ENCODE data around the gene ANKRD36B.
"Not testable (repeated sequence)": the region's sequence is repeated elsewhere in the genome, so short reads cannot be mapped to it uniquely, and the experiment has no call there.

The ANKRD36B gene

DNA sequence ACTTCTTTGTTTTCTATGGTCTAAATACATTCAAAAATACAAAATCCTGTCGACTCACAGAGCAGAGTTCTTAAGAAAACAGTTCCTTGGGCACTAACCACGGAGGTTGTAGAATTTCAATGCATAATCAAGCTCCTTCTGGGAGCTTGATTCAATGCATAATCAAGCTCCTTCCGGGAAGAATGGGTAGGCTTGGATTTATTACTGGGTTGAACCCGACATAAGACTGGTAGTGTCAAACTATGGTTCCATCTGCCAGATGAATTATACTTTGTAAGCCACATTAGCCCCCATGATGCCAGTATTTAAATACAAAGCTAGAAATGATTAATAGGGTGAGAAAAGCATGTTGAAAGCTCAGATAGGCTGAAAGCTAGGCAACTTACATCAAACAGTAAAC is 94.0 kb downstream of the ANKRD36B start:
- H3K27me3 ChIP-seq (ENCODE audit: insufficient read depth, low read length, poor library complexity); H3K36me3 ChIP-seq (ENCODE audit: insufficient read depth, low read length); H3K9me3 ChIP-seq (ENCODE audit: insufficient read depth, low read length, severe bottlenecking); H3K79me2 ChIP-seq (ENCODE audit: insufficient read depth, low read length); H4K20me1 ChIP-seq (ENCODE audit: insufficient read depth, low read length); DNase-seq; H3K9ac ChIP-seq (ENCODE audit: low read depth, low read length); H2AFZ ChIP-seq (ENCODE audit: low read depth, low read length); H3K4me1 ChIP-seq (ENCODE audit: insufficient read depth, low read length); H3K4me2 ChIP-seq (ENCODE audit: insufficient read depth, low read length); H3K4me3 ChIP-seq (ENCODE audit: low read depth in 1 of 2, low read length in 2 of 2); H3K27ac ChIP-seq (ENCODE audit: low read length); ATAC-seq (ENCODE audit: insufficient read depth, low read depth): not testable (repeated sequence)

DNA sequence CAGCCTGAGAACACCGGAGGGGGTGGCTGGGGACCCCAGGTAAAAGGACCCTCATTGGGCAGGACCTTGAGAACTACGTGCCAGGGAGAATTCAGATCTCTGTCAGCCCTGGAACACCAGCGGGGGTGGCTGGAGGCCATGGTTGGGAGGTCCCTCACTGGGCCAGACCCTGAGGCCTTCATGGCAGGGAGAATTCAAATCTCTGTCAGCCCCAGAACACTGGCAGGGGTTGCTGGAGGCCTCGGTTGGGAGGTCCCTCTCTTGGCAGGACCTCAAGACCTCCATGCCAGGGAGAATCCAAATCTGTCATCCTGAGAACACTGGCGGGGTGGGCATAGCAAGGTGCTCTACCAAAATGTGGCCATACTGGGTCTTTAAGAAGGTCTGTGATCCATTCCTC is 99.5 kb downstream of the ANKRD36B start:
- DNase-seq, result peak; percentile 4
- not testable (repeated sequence) for H3K4me2 ChIP-seq (ENCODE audit: insufficient read depth, low read length); H4K20me1 ChIP-seq (ENCODE audit: insufficient read depth, low read length); H3K27me3 ChIP-seq (ENCODE audit: insufficient read depth, low read length, poor library complexity); H2AFZ ChIP-seq (ENCODE audit: low read depth, low read length); H3K4me3 ChIP-seq (ENCODE audit: low read depth in 1 of 2, low read length in 2 of 2); H3K79me2 ChIP-seq (ENCODE audit: insufficient read depth, low read length); H3K9ac ChIP-seq (ENCODE audit: low read depth, low read length); H3K4me1 ChIP-seq (ENCODE audit: insufficient read depth, low read length); H3K36me3 ChIP-seq (ENCODE audit: insufficient read depth, low read length); H3K9me3 ChIP-seq (ENCODE audit: insufficient read depth, low read length, severe bottlenecking); H3K27ac ChIP-seq (ENCODE audit: low read length)
- ATAC-seq (ENCODE audit: insufficient read depth, low read depth), result peak; percentile 35; the same call in 1 of the 3 replicates

All from DND-41 (cell line).